Effector CD8-positive, alpha-beta T cell (primary cell): ENCODE results near the gene SYNPO2.
"Not testable (repeated sequence)": the region's sequence is repeated elsewhere in the genome, so short reads cannot be mapped to it uniquely, and the experiment has no call there.

ENCODE experiments used
- DNase-seq: peaks from one replicate; lab custom pipeline; 2025; lab: John Stamatoyannopoulos, UW

Gene SYNPO2

DNA sequence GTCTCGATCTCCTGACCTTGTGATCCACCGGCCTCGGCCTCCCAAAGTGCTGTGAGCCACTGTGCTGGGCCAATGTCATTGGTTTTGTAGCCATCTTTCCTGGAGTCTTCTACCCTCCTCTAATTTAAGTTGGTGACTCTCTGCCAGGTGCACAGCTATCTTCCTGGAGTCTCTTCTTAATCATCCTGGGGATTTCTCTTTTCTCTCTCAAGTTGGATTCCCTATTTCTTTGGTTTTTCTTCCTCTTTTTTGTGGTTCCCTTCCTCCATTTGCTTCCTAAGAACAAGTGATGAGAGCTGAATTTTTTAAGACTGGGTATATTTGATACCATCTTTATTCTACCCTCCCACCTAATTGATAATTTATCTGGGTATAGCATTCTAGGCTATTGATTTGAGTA is 113.8 kb downstream of the SYNPO2 start:
- no peak for DNase-seq

DNA sequence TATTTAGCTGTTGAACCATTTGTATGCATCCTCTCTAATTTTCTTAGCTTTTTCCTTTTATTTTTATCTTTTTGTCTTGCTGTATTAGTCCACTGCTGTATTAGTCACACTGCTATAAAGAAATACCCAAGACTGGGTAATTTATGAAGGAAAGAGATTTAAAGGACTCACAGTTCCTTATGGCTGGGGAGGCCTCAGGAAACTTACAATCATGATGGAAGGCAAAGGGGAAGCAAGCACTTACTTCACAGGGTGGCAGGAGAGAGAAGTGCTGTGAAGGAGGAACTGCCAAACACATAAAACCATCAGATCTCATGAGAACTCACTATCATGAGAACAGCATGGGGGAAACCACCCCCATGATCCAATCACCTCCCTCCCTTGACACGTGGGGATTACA is 114.3 kb downstream of the SYNPO2 start:
- DNase-seq = not testable (repeated sequence)

DNA sequence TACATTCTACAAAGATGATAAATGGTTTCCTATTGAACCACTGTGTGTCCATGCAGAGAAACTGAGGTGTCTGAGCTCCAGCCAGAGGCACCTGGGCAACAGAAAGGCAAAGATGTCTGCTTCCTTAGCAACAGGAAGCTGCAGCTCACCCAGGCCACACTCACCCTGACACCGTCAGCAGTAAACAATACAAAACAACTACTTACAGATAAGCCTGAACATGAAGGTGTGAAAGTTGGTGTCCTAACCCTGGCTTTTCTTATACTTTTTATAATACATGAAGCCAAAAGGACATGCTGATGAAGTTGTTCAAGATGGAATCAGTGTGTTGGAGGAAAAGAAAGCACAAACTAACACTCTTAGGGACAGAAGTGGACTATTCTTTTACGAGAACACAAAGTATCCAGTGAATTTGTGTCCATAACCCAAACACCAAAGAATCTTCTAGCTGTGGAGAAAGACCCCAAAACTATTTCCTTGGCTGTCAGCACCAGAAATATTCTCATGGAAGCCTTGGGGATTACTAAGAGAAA is 117.3 kb downstream of the SYNPO2 start:
- no peak for DNase-seq

DNA sequence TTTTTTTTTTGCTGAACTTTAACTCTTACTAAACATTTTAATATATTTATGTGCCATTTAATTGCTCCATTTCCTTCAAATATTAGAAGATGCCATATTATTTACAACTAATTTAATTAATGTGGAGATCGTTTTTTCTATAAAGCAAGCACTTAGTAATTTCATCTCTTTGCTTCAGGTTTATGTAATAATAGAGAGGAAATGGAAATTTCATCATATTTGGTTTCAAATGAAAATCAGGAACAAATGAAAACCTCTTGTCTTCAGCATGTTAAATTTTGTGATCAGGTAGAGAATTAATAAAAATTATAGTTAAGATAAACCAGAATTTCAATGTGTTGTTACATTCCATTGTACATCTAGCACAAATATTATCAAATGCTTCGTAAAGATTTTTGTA is 120.1 kb downstream of the SYNPO2 start:
- DNase-seq = no peak

DNA sequence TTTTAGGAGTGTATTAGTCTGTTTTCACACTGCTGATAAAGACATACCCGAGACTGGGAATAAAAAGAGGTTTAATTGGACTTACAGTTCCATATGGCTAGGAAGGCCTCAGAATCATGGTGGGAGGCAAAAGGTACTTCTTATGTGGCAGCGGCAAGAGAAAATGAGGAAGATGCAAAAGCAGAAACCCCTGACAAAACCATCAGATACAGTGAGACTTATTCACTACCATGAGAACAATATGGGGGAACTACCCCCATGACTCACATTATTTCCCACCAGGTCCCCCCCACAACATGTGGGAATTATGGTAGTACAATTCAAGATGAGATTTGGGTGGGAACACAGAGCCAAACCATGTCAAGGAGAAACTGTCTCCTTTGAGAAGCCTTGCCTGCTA is 121.6 kb downstream of the SYNPO2 start:
- DNase-seq = not testable (repeated sequence)

DNA sequence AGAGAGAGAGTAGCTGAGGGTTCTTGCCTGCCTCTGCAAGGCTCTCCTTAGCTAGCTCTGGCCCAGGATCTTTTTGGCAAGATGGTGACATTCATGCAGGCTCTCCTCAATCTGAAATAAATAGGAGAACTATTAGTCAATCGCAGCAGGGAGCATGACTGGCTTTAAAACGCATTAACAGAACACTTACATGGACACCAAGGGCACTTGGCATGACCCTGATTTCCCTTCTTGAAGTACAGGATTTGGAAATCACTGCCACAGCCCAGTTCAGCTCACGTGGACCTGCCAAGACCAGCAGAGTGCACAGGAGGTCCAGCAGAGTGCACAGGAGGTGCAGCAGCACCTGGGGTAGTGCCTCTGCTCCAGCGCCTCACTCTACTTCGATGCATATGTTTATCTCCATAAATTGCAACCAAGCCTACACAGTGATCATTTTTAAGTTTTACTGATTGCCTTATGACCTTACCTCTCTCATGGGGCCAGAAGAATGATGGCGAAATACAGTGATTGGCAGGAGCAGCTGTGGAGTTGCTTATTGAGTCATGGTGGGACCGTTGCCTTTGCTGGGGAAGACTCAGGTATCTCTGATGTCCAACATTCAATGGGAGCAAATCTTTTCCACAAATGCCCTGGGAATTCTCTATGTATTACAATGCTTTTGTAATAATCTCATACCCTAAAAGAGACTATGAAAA is 122.4 kb downstream of the SYNPO2 start:
- DNase-seq = no peak

- DNase-seq = no peak
These were observed 122.9 kb downstream of the SYNPO2 start for GRCh38 chr4:119011607-119011988.

- no peak for DNase-seq
These were observed 126.0 kb downstream of the SYNPO2 start for GRCh38 chr4:119014658-119015057.

- no peak for DNase-seq
These were observed 128.0 kb downstream of the SYNPO2 start for GRCh38 chr4:119016636-119017035.

DNA sequence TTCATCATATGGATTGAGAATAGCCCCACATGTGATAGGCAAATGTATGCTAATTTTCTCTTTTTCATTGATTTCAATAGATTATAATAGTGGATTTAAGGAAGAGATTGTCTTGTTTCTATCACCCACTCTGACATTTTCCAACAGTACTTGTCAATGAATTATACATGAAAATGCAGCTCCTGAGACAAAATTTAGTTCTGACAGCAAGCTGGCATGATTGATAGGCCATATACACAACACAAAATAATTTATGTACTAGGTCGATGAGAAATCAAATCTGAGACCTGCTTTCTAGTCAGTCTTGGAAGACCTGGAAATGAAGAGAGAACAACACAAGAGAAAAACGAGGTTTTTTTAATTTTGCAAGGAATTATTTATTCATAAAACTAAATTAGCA is 129.0 kb downstream of the SYNPO2 start:
- DNase-seq = no peak

- DNase-seq = no peak
These were observed 131.5 kb downstream of the SYNPO2 start for GRCh38 chr4:119020158-119020557.

- not testable (repeated sequence) for DNase-seq
These were observed 133.9 kb downstream of the SYNPO2 start for GRCh38 chr4:119022520-119022919.

GRCh38 chr4:119024102-119024501 is 135.4 kb downstream of the SYNPO2 start:
- DNase-seq = no peak

GRCh38 chr4:119025420-119025819 is 136.8 kb downstream of the SYNPO2 start:
- no peak for DNase-seq

DNA sequence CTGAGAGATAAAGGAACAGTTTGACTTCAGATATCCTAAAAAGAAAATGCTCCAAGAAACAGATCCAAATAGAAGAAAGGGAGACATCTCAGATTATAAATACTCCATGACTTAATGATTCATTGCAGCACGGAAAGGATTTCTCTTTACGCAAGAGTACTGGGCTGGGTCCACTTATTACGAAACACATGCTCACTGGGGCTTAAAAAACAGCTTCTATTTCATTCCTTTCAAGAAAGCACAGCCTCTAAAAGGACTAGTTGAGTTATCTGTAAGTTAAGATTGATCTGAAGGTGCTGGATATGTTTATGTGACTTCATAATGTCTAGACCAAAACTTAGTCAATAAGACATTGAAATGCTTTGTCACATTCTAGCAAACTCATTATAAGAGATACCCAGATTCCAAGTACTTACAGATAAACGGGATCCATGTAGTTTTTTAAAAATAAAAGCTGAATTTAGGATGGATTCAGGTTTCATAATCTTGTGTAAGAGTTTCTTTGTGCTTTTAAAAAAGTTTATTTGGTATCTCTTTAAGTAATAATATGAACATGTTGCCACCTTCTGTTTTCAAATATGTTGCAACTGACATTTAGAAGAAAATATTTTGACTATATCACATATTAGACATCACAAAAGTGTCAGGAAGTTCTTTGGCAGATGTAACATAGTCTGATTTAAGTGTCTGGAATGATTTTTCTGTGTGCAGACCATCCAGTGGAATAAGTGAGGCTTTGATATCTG is 137.4 kb downstream of the SYNPO2 start:
- no peak for DNase-seq

DNA sequence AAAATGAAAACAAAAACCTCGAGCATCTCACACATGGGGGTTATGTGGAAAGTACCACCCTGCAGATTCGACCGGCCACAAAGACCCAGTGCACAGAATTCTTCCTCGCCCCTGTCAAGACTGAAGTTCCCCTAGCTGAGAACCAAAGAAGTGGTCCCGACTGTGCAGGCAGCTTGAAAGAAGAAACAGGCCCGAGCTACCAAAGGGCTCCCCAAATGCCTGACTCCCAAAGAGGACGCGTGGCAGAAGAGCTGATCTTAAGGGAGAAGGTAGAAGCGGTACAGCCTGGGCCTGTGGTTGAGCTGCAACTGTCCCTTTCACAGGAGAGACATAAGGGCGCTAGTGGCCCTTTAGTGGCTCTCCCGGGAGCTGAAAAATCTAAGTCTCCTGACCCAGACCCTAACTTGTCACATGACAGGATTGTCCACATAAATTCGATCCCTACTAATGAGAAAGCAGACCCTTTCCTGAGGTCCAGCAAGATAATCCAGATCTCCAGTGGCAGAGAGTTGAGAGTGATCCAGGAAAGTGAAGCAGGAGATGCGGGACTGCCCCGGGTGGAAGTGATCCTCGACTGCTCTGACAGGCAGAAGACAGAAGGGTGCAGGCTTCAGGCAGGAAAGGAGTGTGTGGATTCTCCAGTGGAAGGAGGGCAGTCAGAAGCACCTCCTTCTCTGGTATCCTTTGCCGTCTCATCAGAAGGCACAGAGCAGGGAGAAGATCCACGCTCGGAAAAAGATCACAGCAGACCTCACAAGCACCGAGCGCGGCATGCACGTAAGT is 138.2 kb downstream of the SYNPO2 start:
- no peak for DNase-seq

GRCh38 chr4:119027811-119028210 is 139.2 kb downstream of the SYNPO2 start:
- no peak for DNase-seq

- DNase-seq = no peak
These were observed 139.6 kb downstream of the SYNPO2 start for GRCh38 chr4:119028296-119028695.

GRCh38 chr4:119029847-119030535 is 141.3 kb downstream of the SYNPO2 start:
- DNase-seq = no peak

DNA sequence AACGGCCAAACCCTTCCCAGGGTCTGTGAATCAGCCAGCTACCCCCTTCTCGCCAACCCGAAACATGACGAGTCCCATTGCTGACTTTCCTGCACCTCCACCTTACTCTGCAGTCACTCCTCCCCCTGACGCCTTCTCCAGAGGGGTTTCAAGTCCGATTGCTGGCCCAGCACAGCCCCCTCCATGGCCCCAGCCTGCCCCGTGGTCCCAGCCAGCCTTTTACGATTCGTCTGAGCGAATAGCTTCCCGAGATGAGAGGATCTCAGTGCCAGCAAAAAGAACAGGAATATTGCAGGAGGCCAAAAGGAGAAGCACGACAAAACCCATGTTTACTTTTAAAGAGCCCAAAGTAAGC is 141.9 kb downstream of the SYNPO2 start:
- no peak for DNase-seq

DNA sequence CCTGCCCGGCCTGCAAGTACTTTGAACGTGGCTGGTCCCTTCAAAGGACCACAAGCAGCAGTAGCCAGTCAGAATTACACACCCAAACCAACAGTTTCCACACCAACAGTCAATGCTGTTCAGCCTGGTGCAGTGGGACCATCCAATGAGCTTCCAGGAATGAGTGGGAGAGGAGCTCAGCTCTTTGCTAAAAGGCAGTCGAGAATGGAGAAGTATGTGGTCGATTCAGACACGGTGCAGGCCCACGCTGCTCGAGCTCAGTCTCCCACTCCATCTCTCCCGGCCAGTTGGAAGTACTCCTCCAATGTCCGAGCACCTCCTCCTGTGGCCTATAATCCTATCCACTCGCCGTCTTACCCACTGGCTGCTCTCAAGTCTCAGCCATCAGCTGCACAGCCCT is 142.6 kb downstream of the SYNPO2 start:
- DNase-seq = no peak
